Stimulated activated naive CD8-positive, alpha-beta T cell treated with anti-CD3 and anti-CD28 coated beads, Interleukin-15, Interleukin-2, amounts not matched to agents 100 U/mL and 50 U/mL, for 24 hours (primary cell): ENCODE results near the gene LDLRAP1.
"Not testable (repeated sequence)": the region's sequence is repeated elsewhere in the genome, so short reads cannot be mapped to it uniquely, and the experiment has no call there.

Source experiments
- ATAC-seq: fragments of 150-1000 bp; cut with Tn5 transposase; one replicate; pipeline ENCODE4 v1.10.0; 2021
- DNase-seq: peaks from one replicate; pipeline ENCODE4 v3.0.0; 2021

Gene LDLRAP1, protein sequence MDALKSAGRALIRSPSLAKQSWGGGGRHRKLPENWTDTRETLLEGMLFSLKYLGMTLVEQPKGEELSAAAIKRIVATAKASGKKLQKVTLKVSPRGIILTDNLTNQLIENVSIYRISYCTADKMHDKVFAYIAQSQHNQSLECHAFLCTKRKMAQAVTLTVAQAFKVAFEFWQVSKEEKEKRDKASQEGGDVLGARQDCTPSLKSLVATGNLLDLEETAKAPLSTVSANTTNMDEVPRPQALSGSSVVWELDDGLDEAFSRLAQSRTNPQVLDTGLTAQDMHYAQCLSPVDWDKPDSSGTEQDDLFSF

DNA sequence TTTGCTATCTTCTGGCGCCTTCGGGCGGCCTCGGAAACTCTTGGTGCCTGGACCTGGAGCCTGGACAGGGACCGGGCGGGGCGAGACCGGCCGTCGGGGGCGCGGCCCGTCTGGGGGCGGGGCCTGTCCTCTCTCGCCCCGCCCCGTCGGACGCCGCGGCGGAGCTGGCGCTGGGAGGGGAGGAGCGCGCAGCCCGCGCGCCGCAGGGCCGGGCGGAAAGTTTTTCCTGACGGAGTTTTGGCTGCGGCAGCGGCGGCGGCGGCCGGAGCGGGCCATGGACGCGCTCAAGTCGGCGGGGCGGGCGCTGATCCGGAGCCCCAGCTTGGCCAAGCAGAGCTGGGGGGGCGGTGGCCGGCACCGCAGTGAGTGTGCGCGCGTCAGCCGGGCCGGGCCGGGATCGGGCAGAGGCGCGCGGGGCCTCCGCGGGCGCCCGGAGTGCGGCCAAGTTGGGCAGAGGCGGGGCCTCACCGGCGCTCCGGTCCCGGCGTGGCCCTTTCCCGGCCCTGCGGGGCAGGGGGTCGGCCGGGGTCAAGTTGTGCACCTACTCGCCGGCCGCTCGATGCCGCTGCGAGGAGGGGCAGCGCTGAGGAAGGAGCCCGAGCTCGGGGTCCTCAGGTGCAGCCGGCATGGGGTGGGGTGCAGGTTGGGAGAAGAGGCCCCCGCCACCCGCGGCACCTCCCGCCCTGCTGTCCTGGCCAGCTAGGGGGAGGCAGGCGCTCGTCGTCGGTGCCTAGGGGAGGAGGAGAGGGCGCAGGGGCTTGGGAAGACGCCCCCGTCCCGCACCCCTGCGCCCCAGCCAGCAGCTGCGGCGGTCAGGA is at the start of gene LDLRAP1:
Gene LDLRAP1 (plus strand): TSS at position 182 of the 818 bp plus-strand sequence. CDS start 93 bp downstream, at position 275.
- DNase-seq (peak; percentile 76), ATAC-seq (peak; percentile 83)

DNA sequence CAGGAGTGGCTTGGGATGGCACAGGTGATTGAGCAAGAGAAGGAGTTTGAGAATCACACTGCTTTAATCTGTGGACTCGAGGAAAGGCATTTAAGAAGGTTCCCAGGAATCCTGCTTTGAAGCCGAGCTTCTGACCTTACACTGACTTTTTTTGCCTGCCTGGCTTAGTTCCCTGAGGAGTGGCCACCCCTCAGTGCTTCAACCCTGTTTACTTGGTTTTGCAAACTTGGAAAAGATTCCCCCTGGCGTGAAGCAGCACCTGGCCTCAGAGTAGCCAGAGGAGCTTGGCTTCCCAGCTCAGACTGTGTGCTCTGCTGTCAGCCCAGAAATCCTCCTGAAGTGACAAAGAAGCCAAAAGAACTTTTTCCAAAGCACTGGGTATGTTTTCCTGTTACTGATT is 48.5 kb upstream of the LDLRAP1 start:
- no peak for DNase-seq
- no peak for ATAC-seq

DNA sequence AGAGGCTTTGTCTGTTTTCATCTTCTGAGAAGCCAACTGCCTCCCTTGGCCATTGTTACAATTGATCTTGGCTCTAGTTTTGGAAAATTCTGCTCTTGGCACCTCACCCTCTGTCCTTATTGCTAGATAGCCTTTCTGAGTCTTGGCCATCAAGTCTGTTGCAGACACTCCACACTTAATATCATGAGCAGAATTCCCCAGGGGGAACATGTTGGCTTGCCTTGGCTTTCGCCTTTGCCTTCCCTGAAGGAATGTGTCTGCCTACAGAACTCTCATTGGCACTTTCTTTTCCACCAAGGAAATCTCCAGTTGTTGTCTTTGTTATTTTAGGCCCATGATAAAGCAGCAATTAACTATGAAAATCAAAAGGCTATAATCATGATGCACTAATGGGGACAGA is 42.7 kb upstream of the LDLRAP1 start:
- ATAC-seq, result no peak
- DNase-seq, result no peak

DNA sequence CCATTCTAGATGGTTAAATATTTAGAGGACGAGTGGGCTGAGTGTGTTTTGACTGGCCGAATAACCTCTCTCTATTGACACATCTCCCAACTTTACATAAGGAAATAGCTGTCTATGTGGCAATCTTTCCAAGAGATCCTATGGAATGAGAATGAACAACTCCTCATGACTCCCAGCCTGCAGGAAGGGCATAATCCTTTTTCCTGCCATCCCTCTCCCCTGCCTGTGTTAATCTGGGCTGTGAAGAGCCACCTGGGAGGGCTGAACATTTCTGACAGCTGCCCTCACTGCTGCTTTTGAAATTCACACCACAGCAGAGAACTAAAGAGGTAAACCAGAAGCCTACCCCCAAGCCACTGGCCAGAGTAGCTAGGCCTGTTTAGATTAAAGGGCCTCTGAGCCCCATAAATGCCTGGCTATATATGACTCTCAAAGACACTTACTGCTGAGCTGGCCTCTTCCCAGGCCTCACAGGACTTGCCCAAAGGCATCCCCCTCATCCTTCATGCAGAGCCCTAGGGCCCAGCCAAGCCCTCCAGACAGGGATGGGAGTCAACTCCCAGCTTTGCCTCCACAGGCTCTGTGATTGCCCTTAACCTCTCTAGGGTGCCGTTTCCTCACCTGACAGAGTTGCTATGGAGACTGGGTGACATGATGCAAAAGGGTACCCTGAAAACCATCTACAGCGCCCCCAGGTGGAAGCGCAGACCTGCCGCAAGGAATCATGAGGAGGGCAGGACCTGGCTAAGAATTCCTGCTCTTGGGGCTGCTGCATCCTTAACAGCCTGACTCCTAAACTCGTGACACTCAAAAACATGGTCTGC is 42.0 kb upstream of the LDLRAP1 start:
- ATAC-seq, result no peak
- peak; percentile 38 for DNase-seq

DNA sequence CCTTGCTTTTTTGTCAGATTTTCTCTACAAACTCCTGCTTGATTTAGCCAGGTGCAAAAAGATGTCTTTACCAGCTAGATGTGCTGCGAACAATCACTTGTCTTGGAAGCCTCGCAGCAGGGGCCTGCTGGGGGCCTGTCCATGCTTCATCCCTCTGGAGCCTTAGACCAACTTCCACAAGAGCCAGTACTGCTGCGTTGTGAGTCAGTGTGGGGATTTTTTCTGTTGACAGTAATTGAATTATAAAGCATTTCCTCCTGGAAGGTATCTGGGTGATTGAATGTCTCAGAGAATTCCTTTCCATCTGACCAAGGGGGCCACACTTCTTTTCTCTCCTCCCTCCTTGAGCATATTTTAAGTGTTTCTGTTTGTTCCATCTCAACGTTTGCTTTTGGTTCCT is 40.4 kb upstream of the LDLRAP1 start:
- ATAC-seq, result no peak
- DNase-seq, result no peak

DNA sequence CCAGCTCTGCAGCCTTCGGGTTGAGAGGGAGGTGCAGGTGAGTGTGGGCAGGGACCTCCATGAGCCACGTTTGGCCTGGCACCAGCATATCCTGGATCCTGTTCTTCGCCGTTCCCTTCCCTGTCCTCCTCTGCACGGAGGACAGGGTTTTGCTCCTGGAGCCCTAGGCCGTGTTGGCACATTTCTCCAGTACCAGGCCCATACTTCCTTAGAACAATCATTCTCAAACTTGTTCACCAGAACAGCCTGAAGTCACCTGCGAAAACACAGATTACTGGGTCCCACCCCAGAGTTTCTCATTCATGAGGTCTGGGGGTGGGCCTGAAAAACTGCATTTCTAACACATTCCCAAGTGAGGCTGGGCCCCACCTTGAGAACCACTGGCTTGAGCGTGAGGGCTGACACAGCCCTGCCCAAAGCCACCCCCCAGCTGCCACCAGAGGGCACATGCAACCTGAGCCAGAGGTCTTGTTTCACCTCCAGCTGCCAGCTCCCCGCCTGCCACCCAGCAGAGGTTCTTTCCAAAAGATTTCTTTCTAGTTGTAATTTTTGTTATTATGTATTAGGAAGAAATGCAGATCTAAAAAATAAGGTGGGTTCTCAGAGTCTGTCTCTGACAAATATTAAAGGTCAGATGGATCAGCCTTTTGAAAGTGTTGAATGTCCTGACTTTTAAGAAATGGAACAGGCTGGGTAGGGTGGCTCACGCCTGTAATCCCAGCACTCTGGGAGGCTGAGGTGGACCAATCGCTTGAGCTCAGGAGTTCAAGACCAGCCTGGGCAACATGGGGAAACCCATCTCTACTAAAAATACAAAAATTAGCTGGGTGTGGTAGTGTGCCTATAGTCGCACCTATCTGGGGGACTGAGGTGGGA is 39.6 kb upstream of the LDLRAP1 start:
- ATAC-seq (peak; percentile 94), DNase-seq (peak; percentile 66)

DNA sequence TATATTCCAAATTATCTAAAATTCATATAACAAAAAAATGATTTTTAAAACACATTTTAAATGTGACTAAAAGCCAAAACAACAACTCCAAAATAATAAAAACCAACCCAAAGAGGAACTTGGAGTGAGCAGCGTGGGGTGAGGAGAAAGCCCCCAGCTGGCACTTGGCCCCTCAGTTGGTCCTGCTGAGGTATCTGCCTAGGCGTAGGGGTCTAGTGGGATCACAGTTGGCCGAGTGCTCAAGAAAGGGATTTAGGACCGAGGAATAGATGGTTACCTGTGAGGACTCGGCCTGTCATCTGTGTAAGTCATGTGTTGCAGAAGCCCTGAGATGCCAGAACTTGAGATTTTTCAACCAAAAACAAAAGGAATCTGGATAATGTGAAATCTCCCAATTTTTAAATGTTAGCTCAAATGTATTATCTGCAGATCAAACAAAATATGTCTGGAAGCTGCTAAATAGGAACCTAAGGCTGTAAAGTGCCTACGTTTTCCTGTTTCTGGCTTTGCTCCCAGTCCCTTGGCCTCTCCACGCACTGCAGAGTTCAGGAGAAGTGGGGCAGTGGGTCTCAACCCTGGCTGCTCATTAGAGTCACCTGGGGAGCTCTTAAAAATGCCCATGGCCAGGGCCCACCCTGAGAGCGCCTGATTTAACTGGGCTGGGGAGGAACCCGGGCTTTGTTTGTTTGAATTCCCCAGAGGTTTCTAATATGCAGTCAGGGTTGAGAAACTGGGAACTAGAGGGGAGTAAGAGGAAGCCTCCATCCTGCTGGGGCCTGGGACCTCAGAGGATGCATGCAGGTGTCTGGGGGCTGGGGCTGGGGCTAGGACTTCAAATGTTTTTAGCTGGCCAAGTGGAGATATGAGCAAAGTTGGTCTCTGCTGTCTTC is 38.5 kb upstream of the LDLRAP1 start:
- DNase-seq (no peak), ATAC-seq (no peak)

DNA sequence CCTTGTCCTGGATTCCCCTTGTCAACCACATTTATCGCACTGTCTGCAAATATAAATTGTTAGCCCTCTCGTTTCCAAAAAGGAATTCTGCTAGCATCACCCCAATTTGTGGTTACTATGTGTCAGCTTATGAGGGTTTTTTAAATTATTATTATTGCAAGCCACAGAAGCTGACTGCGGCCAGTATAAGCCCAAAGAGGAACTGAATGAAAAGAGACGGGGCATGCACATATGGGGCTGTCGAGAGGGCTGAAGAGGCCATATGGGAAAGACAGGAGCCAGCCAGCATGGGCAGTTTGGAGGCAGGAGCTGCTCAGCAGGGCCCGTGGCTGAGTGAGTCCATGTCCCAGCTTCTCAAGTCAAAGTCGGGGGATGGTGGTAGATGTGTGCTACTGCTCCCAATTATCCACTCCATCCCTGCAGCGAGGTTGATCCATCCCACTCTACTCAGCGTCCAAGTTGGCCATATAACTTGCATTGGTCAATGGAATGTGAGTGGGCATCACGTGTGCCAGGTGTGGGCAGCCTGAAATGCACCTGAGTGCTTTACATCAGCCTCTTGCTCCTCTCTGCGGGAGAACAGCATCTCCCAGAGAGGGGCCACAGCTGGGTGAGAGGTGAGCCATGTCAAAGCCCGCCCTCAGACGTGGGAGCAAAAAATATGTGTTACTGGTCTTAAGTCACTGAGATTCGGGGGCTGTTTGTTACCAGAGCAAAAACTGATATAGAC is 37.6 kb upstream of the LDLRAP1 start:
- DNase-seq, result no peak
- no peak for ATAC-seq

DNA sequence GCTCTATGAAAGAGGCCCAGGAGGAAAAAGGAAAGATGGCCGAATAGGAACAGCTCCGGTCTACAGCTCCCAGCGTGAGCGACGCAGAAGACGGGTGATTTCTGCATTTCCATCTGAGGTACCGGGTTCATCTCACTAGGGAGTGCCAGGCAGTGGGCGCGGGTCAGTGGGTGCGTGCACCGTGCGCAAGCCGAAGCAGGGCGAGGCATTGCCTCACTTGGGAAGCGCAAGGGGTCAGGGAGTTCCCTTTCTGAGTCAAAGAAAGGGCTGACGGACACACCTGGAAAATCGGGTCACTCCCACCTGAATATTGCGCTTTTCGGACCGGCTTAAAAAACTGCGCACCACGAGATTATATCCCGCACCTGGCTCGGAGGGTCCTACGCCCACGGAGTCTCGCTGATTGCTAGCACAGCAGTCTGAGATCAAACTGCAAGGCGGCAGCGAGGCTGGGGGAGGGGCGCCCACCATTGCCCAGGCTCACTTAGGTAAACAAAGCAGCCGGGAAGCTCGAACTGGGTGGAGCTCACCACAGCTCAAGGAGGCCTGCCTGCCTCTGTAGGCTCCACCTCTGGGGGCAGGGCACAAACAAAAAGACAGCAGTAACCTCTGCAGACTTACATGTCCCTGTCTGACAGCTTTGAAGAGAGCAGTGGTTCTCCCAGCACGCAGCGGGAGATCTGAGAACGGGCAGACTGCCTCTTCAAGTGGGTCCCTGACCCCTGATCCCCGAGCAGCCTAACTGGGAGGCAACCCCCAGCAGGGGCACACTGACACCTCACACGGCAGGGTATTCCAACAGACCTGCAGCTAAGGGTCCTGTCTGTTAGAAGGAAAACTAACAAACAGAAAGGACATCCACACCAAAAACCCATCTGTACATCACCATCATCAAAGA is 36.6 kb upstream of the LDLRAP1 start:
- not testable (repeated sequence) for ATAC-seq, DNase-seq

DNA sequence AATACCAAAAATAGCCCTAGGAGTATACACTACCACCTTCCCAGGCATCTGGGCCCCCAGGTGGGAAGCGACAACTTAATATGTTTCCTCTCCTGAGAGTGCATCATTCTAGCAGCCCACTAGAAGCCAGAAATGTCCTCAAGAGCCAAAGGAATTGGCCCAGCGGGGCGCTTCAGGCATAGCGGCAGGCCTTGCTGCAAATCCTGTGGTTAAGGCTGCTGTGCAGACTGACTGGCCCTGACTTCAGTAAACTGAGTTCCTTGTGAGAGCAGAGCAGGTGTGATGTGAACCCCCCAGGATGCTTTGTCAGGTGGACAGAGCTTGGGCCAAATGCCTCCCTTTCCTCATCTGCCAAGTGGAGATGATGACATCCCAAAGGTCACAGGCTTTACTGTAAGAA is 29.7 kb upstream of the LDLRAP1 start:
- no peak for ATAC-seq
- no peak for DNase-seq

DNA sequence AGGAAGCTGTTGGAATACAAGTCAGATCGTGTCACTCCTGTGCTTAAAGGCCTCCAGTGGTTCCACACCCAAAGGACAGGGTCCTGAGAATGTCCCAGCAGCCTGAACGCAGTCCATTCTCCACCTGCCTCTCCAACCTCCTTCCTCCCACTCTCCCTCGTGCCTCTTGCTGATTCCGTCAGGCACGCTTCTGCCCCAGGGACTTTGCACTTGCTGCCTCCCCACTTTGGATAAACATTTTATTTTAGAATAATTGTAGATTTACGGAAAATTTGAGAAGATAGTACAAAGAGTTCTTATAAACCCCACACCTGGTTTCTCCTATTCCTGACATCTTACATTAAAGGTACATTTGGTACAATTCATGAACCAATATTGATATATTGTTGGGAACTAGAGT is 28.4 kb upstream of the LDLRAP1 start:
- ATAC-seq (no peak), DNase-seq (no peak)

DNA sequence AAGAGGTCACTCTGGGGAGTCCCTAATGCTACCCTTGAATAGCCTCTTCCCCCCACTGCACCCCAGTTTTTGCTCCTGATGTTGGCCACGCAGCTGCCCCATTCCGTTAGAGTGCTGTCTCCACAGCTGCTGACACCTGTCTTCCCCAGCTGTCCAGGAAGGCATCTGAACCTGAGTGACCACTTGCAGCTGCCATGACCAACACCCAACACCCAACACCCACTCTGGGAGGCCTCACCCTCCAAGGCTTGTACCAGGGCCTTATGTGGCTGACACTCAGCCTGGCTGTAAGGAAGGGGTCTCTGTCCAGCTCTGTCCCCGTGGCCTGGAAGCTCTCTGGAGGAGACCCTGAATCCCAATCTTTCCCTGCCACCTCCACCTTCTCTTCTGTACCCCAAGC is 26.7 kb upstream of the LDLRAP1 start:
- ATAC-seq (no peak), DNase-seq (no peak)

DNA sequence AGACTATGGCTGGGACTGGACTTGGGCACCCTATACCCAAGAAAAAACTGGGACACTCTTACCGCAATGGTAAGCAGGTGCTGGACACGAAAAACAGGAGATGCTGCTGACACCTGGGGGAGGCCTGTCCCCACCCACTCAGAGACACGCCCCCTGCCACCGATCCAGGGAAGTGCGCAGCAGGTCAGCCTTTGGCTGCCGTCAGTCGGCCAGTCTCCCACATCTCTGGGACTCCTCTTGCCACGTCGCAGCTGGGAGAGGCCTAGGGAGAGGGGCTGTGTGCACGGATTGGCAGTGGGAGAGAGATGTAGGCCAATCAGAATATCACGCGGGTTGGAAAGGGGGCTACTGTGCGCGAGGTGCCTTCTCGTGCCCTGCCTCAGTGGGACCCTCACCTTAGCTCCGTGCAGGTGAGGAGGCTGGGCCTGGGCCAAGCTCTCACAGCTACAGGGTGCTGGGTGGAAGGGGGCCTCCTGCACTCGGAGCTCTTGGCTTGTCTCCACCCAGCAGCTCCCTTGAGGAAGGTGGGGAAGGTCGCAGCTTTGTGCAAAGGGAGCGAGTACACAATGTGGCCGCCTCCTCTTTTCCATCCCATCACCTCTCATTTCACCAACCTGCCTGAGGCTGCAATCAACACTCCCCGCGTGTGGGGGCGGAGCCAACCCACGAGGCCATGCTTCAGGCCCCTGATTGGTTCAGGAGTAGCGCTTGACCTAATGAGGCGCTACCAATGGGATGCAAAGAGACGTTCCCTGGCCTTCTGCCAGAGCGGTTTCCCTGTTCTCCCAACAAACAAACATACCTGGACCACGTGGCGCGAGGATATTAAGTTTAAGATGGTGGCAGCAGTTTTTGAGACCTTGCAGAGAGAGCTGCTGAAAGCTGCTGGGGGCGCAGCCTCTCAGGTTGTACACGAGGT is 25.7 kb upstream of the LDLRAP1 start:
- ATAC-seq (no peak), DNase-seq (no peak)

DNA sequence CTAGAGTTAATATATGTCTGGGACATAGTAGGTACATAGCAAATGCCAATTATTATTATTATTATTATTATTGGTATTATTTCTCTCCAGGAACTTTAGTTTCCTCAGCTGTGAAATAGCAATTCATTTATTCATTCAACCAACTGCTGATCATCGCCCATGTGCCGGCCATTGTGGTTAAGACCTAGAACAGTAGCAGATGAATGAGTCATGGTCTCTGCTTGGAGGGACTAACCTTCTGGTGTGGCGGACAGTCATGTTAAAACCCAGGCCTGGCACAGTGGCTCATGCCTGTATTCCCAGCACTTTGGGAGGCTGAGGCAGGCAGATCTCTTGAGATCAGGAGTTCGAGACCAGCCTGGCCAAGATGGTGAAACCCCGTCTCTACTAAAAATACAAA is 23.8 kb upstream of the LDLRAP1 start:
- DNase-seq, result no peak
- ATAC-seq, result no peak

DNA sequence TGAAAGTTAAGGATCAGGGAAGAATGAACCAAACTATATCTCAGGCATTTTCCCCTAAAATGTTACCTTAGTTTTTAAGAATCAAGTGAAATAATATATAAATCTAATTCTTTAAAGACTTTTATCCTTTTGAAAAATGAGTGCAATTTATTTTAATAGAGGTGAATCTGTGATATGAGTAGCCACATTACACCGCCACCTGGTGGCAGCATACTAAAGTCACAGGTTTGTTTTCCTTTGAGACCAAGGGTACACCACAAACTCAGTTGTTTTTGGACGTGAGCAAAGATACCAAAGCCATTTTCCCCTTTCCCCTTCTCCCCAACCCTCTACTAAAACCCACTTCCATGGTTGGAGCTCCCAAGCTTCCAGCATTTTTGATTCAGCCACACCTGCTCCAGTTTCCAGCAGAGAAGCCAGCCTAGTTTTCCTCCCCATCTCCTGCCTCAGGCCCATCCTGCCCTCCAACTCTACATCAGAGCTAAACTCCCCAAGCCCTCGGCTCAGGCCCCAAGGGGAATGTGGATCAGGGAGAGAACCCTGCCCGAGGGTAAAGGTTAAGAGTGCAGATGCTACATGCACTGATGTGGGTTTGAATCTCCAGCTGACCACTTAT is 22.9 kb upstream of the LDLRAP1 start:
- ATAC-seq (no peak), DNase-seq (peak; percentile 75)

DNA sequence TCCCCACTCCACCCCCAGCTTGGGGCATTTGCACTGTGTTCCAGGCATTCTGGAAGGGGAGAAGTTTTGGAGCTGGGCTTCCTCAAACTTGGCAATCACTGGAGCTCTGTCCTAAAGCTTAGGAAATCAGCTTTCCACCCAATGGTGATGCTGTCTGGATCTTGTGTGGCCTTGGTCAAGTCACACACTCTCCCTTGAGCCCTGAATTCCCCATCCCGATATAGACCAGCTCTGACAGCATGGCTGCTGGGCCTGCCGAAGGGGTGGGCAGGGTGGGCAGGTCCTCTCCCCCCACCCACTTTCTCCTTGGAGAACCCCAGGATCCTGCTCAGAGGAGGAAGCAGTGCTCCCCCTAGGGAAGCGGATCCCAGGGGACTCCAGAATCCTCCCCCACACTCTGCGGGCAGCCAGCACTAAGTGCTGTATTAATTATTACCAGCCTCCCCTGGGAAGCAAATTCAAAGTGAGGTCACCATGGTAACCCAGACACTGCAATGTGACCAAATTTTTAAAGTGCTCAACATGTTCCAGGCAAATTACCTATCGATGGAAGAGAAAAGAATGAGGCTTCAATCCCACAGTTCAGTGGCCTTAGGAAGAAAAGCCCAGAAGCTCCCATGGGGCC is 21.3 kb upstream of the LDLRAP1 start:
- no peak for ATAC-seq
- no peak for DNase-seq

DNA sequence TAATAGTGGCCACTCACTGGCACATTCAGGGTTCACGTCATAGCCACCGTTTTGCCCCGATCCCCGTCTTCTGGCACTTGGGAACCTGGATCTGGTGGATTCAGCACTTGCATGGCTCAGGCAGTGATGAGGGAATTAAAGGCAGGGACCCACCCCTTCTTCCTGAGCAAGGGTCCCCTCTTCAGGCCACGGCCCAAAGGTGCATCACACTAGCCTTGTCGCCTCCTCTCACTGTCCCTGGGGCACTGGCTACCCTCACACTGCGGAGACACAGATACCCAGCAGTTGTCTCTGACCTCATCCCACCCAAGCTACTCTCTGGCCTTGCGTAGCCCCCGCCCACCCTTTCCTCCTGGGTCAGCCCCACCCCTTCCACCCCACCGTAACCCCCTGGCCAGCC is 19.9 kb upstream of the LDLRAP1 start:
- ATAC-seq, result no peak
- no peak for DNase-seq
